Immature natural killer cell (primary cell): ENCODE results near the gene NRGN. TPM values are rescaled to one million over a fixed set of nuclear protein-coding genes. Genes with fewer than 3 reads are reported as not detected.

ENCODE experiments used
- DNase-seq, 3 donors: peaks; one replicate each; pipeline ENCODE4 v3.0.0; 2022; ENCODE audit warnings: mixed read lengths in 1 of 3
- H3K27ac Mint-ChIP-seq, 6 donors: one replicate each; pipeline ENCODE4 v1.8.0; 2020; ENCODE audit warnings: mixed read lengths in 6 of 6, mild to moderate bottlenecking in 5 of 6, inconsistent platforms in 4 of 6, moderate library complexity in 3 of 6
- H3K27me3 Mint-ChIP-seq, 3 donors: one replicate each; pipeline ENCODE4 v1.8.0; 2020 to 2021; ENCODE audit warnings: low read depth in 3 of 3, mild to moderate bottlenecking in 3 of 3, mixed read lengths in 3 of 3, moderate library complexity in 3 of 3, inconsistent platforms in 1 of 3
- H3K36me3 Mint-ChIP-seq, 3 donors: one replicate each; pipeline ENCODE4 v1.8.0; 2020; ENCODE audit warnings: mixed read lengths in 3 of 3, inconsistent platforms in 2 of 3, mild to moderate bottlenecking in 2 of 3
- H3K4me1 Mint-ChIP-seq, 2 donors: one replicate each; pipeline ENCODE4 v1.8.0; 2020; ENCODE audit warnings: inconsistent platforms in 2 of 2, mild to moderate bottlenecking in 2 of 2, mixed read lengths in 2 of 2, moderate library complexity in 1 of 2
- H3K4me3 Mint-ChIP-seq, 5 donors: one replicate each; pipeline ENCODE4 v1.8.0; 2020; ENCODE audit warnings: mild to moderate bottlenecking in 5 of 5, mixed read lengths in 5 of 5, inconsistent platforms in 3 of 5, moderate library complexity in 3 of 5
- H3K9me3 Mint-ChIP-seq, 6 donors: one replicate each; pipeline ENCODE4 v1.8.0; 2020; ENCODE audit warnings: mild to moderate bottlenecking in 6 of 6, mixed read lengths in 6 of 6, inconsistent platforms in 4 of 6, moderate library complexity in 3 of 6
- polyA plus RNA-seq, 3 donors: library from polyadenylated mRNA; unstranded; fragments of 300-500 nt; fragmentation: Illumina TruSeq; gene quantifications; one replicate each; pipeline ENCODE4 v1.2.3, GENCODE V29; 2021

NRGN gene
- polyA plus RNA-seq, 3 donors from 2014 or later: 0.82 to 11.6 (median 3.0) TPM

- Mint-ChIP-seq H3K4me1 (peaks cover 7 to 8% of the 10 kb centered on the region in 2 donors), H3K9me3 (no peaks in the 10 kb centered on the region), H3K4me3 (peak overlapping the region; percentile 92 to 99 (median 96)), H3K27ac (peak overlapping the region; percentile 56 to 93 (median 72)), H3K36me3 (no peaks in the 10 kb centered on the region), H3K27me3 (peaks cover 8 to 19% (median 9%) of the 10 kb centered on the region in 3 donors)
- DNase-seq: peak; percentile 66 to 79 (median 74)
Measured at GRCh38 chr11:124746621-124747243, 7.0 kb downstream of the NRGN start.

GRCh38 chr11:124747406-124748099, 7.8 kb downstream of the NRGN start:
- H3K27me3 Mint-ChIP-seq: peaks cover 4 to 14% (median 8%) of the 10 kb centered on the region in 3 donors
- DNase-seq: no peak
- peaks cover 7 to 8% of the 10 kb centered on the region in 2 donors for H3K4me1 Mint-ChIP-seq
- peak overlapping the region; percentile 92 to 99 (median 96) for H3K4me3 Mint-ChIP-seq
- H3K36me3 Mint-ChIP-seq: no peaks in the 10 kb centered on the region
- H3K9me3 Mint-ChIP-seq: no peaks in the 10 kb centered on the region
- no peak overlapping the region for H3K27ac Mint-ChIP-seq

- no peaks in the 10 kb centered on the region for H3K36me3 Mint-ChIP-seq
- DNase-seq: no peak
- no peak overlapping the region for H3K27ac Mint-ChIP-seq
- peaks cover 4 to 10% (median 8%) of the 10 kb centered on the region in 3 donors for H3K27me3 Mint-ChIP-seq
- H3K4me1 Mint-ChIP-seq: peaks cover 7 to 8% of the 10 kb centered on the region in 2 donors
- peak overlapping the region in 4 of 5 donors; percentile 2 to 93 (median 48) for H3K4me3 Mint-ChIP-seq
- H3K9me3 Mint-ChIP-seq: no peaks in the 10 kb centered on the region
Measured at GRCh38 chr11:124748100-124748418, 8.3 kb downstream of the NRGN start.

GRCh38 chr11:124748481-124749343, 9.0 kb downstream of the NRGN start:
- peaks cover 6 to 10% (median 8%) of the 10 kb centered on the region in 3 donors for H3K27me3 Mint-ChIP-seq
- H3K9me3 Mint-ChIP-seq: no peaks in the 10 kb centered on the region
- DNase-seq: no peak
- peak overlapping the region in 3 of 5 donors; percentile 2 to 52 (median 2) for H3K4me3 Mint-ChIP-seq
- peaks cover 7 to 8% of the 10 kb centered on the region in 2 donors for H3K4me1 Mint-ChIP-seq
- peak overlapping the region in 1 of 6 donors; percentile 40 for H3K27ac Mint-ChIP-seq
- no peaks in the 10 kb centered on the region for H3K36me3 Mint-ChIP-seq

- H3K4me1 Mint-ChIP-seq: peaks cover 7 to 8% of the 10 kb centered on the region in 2 donors
- no peaks in the 10 kb centered on the region for H3K9me3 Mint-ChIP-seq
- no peak overlapping the region for H3K4me3 Mint-ChIP-seq
- H3K27ac Mint-ChIP-seq: no peak overlapping the region
- no peaks in the 10 kb centered on the region for H3K36me3 Mint-ChIP-seq
- H3K27me3 Mint-ChIP-seq: peaks cover 6 to 12% (median 8%) of the 10 kb centered on the region in 3 donors
- DNase-seq: no peak
Measured at GRCh38 chr11:124749912-124750311, 10.2 kb downstream of the NRGN start.

GRCh38 chr11:124751391-124751740, 11.6 kb downstream of the NRGN start:
- Mint-ChIP-seq H3K9me3 (no peaks in the 10 kb centered on the region), H3K27ac (no peak overlapping the region), H3K27me3 (peaks cover 6 to 12% (median 7%) of the 10 kb centered on the region in 3 donors), H3K4me1 (peaks cover 2 to 5% of the 10 kb centered on the region in 2 donors), H3K36me3 (no peaks in the 10 kb centered on the region), H3K4me3 (no peak overlapping the region)
- DNase-seq: no peak

GRCh38 chr11:124751741-124752470, 12.2 kb downstream of the NRGN start, which contains the start of gene VSIG2:
VSIG2 (minus strand) TSS chr11:124752255; CDS start chr11:124752137, 118 bp downstream.
- H3K4me1 Mint-ChIP-seq: no peaks in the 10 kb centered on the region
- no peak for DNase-seq
- no peaks in the 10 kb centered on the region for H3K9me3 Mint-ChIP-seq
- H3K36me3 Mint-ChIP-seq: no peaks in the 10 kb centered on the region
- H3K4me3 Mint-ChIP-seq: no peak within 1 kb of the TSS
- H3K27me3 Mint-ChIP-seq: peaks cover 3 to 8% (median 5%) of the 10 kb centered on the region in 3 donors
- H3K27ac Mint-ChIP-seq: no peak within 1 kb of the TSS

GRCh38 chr11:124752471-124753102, 12.8 kb downstream of the NRGN start:
- Mint-ChIP-seq H3K36me3 (no peaks in the 10 kb centered on the region), H3K4me3 (no peak overlapping the region), H3K27ac (no peak overlapping the region), H3K27me3 (peaks cover 3 to 14% (median 9%) of the 10 kb centered on the region in 3 donors), H3K9me3 (no peaks in the 10 kb centered on the region), H3K4me1 (no peaks in the 10 kb centered on the region)
- no peak for DNase-seq

GRCh38 chr11:124753205-124753604, 13.5 kb downstream of the NRGN start:
- Mint-ChIP-seq H3K27me3 (peaks cover 3 to 15% (median 10%) of the 10 kb centered on the region in 3 donors), H3K36me3 (no peaks in the 10 kb centered on the region), H3K9me3 (peaks cover 0 to under 1% (median 0%) of the 10 kb centered on the region in 6 donors), H3K4me3 (no peak overlapping the region), H3K27ac (no peak overlapping the region), H3K4me1 (peaks cover under 1% of the 10 kb centered on the region in 2 donors)
- no peak for DNase-seq

GRCh38 chr11:124753624-124754023, 13.9 kb downstream of the NRGN start:
- Mint-ChIP-seq H3K4me3 (no peak overlapping the region), H3K36me3 (no peaks in the 10 kb centered on the region), H3K27me3 (peaks cover 6 to 16% (median 10%) of the 10 kb centered on the region in 3 donors), H3K4me1 (peaks cover 5% of the 10 kb centered on the region in 2 donors), H3K9me3 (peaks cover 0 to 2% (median 0%) of the 10 kb centered on the region in 6 donors), H3K27ac (no peak overlapping the region)
- DNase-seq: no peak

- Mint-ChIP-seq H3K27ac (no peak overlapping the region), H3K9me3 (peaks cover 0 to 2% (median 0%) of the 10 kb centered on the region in 6 donors), H3K4me3 (no peak overlapping the region), H3K4me1 (peaks cover 10 to 12% of the 10 kb centered on the region in 2 donors), H3K27me3 (peaks cover 6 to 19% (median 10%) of the 10 kb centered on the region in 3 donors), H3K36me3 (no peaks in the 10 kb centered on the region)
- no peak for DNase-seq
Measured at GRCh38 chr11:124754309-124754708, 14.6 kb downstream of the NRGN start.

GRCh38 chr11:124754710-124755109, 15.0 kb downstream of the NRGN start:
- Mint-ChIP-seq H3K27me3 (peaks cover 6 to 21% (median 10%) of the 10 kb centered on the region in 3 donors), H3K9me3 (peaks cover 0 to 2% (median 0%) of the 10 kb centered on the region in 6 donors), H3K4me1 (peaks cover 10 to 12% of the 10 kb centered on the region in 2 donors), H3K27ac (no peak overlapping the region), H3K4me3 (no peak overlapping the region), H3K36me3 (no peaks in the 10 kb centered on the region)
- DNase-seq: no peak
